ENCODE results near the gene AUP1. TPM values are rescaled to one million over a fixed set of nuclear protein-coding genes. Genes with fewer than 3 reads are reported as not detected.

Gene AUP1
- total and polyA plus RNA-seq, 2 of the 4 experiments (the other 2 are of a cell fraction): 47.5 to 100.0 TPM

DNA sequence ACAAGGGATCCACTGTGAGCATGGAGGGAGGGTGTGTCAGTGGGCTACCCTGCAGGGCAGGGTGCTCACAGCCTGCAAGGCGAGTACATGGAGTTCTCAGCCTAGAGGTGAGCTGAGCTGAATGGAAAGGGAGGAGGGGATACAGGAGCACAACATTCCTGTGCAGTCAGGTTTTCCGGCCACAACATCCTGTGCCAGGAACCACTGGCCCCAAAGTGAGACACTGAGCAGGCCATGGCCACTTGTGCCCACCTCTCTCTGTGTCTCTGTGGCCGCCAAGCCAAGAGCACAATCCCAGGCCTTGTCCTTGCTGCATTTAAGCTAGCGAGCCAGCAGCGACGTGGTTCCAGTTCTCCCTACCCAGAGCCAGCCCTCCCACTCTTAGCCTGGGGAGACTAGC lies 31.1 kb upstream of the AUP1 start:
- H3K27ac ChIP-seq (ENCODE audit: insufficient read depth, low read length): no peak overlapping the region
- 54% methylated on average over 2 of the region's 6 CpGs; no CpG with 5 or more reads in 1 of the 2 experiments for WGBS, 2 experiments (ENCODE audit: extremely low coverage in 2 of 2, insufficient read length in 1 of 2)
- no peaks in the 10 kb centered on the region for H3K9me3 ChIP-seq (ENCODE audit: control insufficient read depth, insufficient read depth, low read length)
- peaks cover 20% of the 10 kb centered on the region for H3K9me1 ChIP-seq (ENCODE audit: insufficient read depth, low read length)
- no peak overlapping the region for H3K56ac ChIP-seq (ENCODE audit: extremely low read depth, insufficient read depth, low read length)
- CTCF ChIA-PET: no interaction called here
- H3K79me1 ChIP-seq (ENCODE audit: low read depth in 1 of 2, low read length in 2 of 2): peaks cover 2 to 16% of the 10 kb centered on the region in 2 experiments; a peak in 3 of 4 replicates
- no peak for ATAC-seq (ENCODE audit: low read depth)
- 0 out of 2 replicates have a peak overlapping the region, but pooled peaks have one; percentile 40 for H3K14ac ChIP-seq (replicated peaks; ENCODE audit: low read depth, low read length)
- intact Hi-C loops (cut with micrococcal nuclease) (no loop called here), in situ Hi-C loops (cut with MboI; ENCODE audit: low sequenced_read_pairs) (no loop called here), dilution Hi-C loops (cut with HindIII; ENCODE audit: low sequenced_read_pairs, unreplicated experiment) (no loop called here)
- H3K27me3 ChIP-seq (ENCODE audit: control insufficient read depth, insufficient read depth, low read length): no peaks in the 10 kb centered on the region
- peak overlapping the region; percentile 32; the same call in 1 of the 2 replicates for H4K91ac ChIP-seq (ENCODE audit: insufficient read depth, low read depth, low read length)
- H2BK120ac ChIP-seq (ENCODE audit: low read depth, low read length): peak overlapping the region; percentile 17
- BruUV-seq (replicated peaks): no TSS peak
- no peak overlapping the region for H3K4me2 ChIP-seq (ENCODE audit: low read depth, low read length)
- 0 out of 3 replicates have a peak overlapping the region, but pooled peaks have one; percentile 26 for H2BK15ac ChIP-seq (ENCODE audit: low read depth, low read length)
- H4K5ac ChIP-seq (ENCODE audit: low read depth, low read length): no peak overlapping the region
- no peak overlapping the region for H2BK5ac ChIP-seq (ENCODE audit: low read depth, low read length, poor library complexity, severe bottlenecking)
- H2AFZ ChIP-seq (replicated peaks; ENCODE audit: low read length, poor library complexity): peak overlapping the region; percentile 81
- POLR2A ChIA-PET (ENCODE audit: unreplicated experiment): no interaction called here
- H2AK9ac ChIP-seq (replicated peaks; ENCODE audit: low read depth, low read length, poor library complexity): peak overlapping the region; percentile 1
- no peaks in the 10 kb centered on the region for H4K20me1 ChIP-seq (ENCODE audit: insufficient read depth, low read length)
- peak overlapping the region; percentile 45; the same call in 1 of the 2 replicates for H2BK20ac ChIP-seq (ENCODE audit: low read depth, low read length)
- no peak for DNase-seq
- no peak overlapping the region; a peak in 1 of 4 replicates for H4K8ac ChIP-seq (ENCODE audit: low read depth in 2 of 2, low read length in 2 of 2)
- peaks cover 14% of the 10 kb centered on the region for H3K36me3 ChIP-seq (ENCODE audit: control insufficient read depth, insufficient read depth, low read length)
- H3K9ac ChIP-seq (ENCODE audit: low read depth, low read length): no peak overlapping the region
- peak overlapping the region; percentile 62 for H2AK5ac ChIP-seq (ENCODE audit: low read depth, low read length)
- H3K23ac ChIP-seq (ENCODE audit: low read depth, low read length): no peak overlapping the region
- H3K18ac ChIP-seq (ENCODE audit: low read depth, low read length): no peak overlapping the region
- no peak overlapping the region for H3K4me3 ChIP-seq (ENCODE audit: insufficient read depth, low read depth, low read length)
- TF ChIP-seq RAD21 (IDR thresholded peaks at IDR 0.05; ENCODE audit: low read length) (no peak), MAZ (IDR thresholded peaks at IDR 0.05; ENCODE audit: borderline replicate concordance, low read depth, low read length) (no peak), POLR2A (IDR thresholded peaks at IDR 0.05; ENCODE audit: low read depth, low read length) (no peak)
- TF ChIP-seq, protein P1, sequence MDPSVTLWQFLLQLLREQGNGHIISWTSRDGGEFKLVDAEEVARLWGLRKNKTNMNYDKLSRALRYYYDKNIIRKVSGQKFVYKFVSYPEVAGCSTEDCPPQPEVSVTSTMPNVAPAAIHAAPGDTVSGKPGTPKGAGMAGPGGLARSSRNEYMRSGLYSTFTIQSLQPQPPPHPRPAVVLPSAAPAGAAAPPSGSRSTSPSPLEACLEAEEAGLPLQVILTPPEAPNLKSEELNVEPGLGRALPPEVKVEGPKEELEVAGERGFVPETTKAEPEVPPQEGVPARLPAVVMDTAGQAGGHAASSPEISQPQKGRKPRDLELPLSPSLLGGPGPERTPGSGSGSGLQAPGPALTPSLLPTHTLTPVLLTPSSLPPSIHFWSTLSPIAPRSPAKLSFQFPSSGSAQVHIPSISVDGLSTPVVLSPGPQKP (IDR thresholded peaks at IDR 0.05; ENCODE audit: borderline replicate concordance, low read depth, low read length): no peak
- TF ChIP-seq, protein P2, sequence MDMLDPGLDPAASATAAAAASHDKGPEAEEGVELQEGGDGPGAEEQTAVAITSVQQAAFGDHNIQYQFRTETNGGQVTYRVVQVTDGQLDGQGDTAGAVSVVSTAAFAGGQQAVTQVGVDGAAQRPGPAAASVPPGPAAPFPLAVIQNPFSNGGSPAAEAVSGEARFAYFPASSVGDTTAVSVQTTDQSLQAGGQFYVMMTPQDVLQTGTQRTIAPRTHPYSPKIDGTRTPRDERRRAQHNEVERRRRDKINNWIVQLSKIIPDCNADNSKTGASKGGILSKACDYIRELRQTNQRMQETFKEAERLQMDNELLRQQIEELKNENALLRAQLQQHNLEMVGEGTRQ (IDR thresholded peaks at IDR 0.05; ENCODE audit: low read depth, low read length): no peak
- H3K4me1 ChIP-seq (ENCODE audit: control insufficient read depth, insufficient read depth, low read length): peaks cover 9% of the 10 kb centered on the region
- peak overlapping the region; percentile 26; the same call in 1 of the 2 replicates for H3K4ac ChIP-seq (ENCODE audit: low read depth, low read length)

Data from IMR-90 (cell line).